Globus pallidus (tissue), 1 donor: ENCODE measurements around the gene TEKT5.

Experiments used
- DNase-seq: peaks from one replicate; pipeline ENCODE4 v3.0.0-alpha.2; 2015; ENCODE audit warnings: low spot score

TEKT5 gene

GRCh38 chr16:10609402-10609774, 85.3 kb downstream of the TEKT5 start:
- no peak for DNase-seq

DNA sequence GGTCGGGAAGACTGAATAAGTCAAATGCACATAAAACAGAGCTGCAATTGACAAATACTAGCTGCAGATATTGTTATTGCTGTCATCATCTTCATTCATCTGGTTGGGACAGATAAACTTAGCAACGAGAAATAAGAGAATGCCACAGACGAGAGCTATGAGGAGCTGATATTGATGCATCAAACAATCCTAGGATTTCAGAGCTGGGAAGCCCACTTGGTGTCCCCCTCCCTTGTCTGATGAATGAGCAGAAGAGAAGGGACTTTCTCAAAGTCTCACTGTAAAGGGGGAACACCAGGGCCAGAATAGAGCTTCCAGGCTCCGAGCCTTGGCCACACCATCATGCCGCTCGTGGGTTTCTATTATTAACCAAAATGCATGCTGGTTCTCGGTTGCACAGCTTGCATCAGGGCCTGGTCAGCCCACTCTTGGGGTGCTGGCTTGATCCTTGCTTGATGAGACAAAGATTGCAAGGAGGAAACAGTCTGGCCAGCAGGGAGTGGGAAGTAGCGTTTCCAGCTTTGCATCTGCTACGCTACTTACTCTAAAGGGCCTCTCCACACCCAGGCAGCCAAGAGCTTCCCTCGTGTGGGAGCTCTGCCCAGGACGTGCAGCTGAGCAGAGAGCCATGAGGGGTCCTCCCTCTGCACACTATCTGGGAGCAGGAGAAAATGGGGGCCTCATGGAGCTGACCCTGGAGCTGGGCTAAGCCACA, 85.9 kb downstream of the TEKT5 start:
- no peak for DNase-seq

DNA sequence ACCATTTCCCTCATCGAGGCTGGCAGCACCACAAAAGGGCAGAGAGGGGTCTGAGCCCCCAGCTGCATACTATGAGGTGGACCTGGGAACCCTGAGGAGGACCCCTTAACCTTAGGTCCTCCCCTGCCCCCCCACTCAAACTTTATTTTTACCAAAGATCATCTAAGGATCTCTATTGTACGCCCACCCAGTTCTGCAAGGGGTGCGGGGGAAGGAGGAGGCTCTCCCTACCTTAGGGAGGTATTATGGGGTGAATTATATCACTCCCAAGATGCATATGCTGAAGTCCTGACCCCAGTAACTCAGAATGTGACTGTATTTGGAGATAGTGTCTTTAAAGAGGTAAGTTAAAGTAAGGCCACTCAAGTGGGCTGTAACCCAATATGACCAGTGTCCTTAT, 87.6 kb downstream of the TEKT5 start:
- no peak for DNase-seq

GRCh38 chr16:10606607-10607006, 88.1 kb downstream of the TEKT5 start:
- no peak for DNase-seq

DNA sequence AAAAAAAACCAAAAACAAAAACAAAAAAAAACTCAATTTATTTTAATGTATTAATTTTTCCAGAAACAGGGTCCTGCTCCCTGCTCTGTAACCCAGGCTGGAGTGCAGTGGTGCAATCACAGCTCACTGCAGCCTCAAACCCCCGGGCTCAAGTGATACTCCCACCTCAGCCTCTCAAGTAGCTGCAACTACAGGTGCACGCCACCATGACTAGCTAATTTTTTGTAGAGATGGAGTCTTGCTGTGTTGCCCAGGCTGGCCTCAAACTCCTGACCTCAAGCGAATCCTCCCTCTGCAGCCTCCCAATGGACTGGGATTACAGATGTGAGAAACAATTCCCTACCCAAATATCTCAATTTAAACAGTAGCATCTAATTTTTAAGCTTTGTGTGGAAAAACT, 89.1 kb downstream of the TEKT5 start:
- no peak for DNase-seq

- DNase-seq: no peak
Measured at GRCh38 chr16:10601444-10602408, 93.0 kb downstream of the TEKT5 start.

GRCh38 chr16:10600782-10601443, 93.8 kb downstream of the TEKT5 start:
- DNase-seq: no peak

DNA sequence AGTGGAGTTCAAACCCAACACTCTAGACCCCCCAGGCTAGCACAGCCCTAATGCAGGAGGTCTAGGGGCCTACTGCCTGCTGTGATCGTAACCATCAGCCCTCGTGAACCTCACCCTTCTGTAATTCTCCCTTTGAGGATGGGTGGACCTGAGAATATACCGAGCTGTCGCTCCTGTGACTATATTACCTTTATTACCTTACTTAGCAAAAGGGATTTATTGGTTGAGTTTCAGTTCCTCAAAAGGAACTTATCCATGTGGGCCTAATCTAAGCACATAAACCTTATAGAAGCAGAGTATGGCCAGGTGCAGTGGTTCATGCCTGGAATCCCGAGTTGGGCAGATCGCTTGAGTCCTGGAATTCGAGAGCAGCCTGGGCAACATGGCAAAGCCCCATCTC, 95.1 kb downstream of the TEKT5 start:
- no peak for DNase-seq

DNA sequence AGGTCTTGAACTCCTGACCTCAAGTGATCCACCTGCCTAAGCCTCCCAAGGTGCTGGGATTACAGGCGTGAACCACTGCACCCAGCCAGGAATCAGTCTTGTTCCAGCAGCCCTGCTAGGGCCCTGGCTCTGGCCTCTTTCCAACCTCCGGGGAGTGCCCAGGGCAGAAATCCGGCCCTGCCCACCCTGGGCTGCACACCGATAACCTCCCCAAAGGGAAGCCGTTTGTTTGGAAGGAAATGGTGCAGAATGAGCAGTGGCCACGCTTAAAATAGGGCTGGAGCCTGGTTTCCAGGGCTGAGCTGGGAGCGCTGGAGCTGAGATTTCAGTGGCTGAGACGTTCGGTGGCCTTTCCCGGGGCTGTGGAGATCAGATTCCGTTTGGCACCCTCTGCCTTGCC, 96.6 kb downstream of the TEKT5 start:
- no peak for DNase-seq

GRCh38 chr16:10597187-10597601, 97.5 kb downstream of the TEKT5 start:
- DNase-seq: no peak

DNA sequence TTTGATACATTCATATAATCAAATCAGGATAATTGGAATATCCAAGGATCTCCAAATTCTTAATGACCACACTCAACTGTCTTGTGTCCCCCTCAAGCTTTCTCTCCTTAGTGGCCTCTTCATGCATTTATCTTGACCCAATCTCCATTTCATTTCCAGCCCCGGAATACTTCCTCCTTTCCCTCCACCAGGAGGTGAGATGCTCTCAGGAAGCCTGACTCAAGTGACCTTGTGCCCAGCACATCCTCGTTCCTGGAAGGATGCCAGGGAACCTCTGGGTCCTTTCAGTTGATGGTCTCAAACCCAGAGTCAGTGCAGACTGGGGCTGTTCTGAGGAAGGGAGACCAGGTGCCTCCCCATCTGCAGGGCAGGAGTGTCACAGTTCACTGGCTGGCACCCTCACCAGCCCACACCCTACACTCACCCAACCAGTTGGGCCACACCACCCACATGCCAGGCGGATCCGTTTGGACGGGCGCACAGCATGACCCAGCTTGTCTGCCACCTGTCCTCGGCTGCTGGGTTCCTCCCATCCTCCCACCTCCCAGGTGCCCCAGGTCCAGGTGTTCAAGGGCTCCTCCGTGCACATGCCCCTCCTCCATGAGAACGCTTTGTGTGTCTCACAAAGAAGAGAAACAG, 100.3 kb downstream of the TEKT5 start:
- no peak for DNase-seq

GRCh38 chr16:10592611-10593010, 102.1 kb downstream of the TEKT5 start:
- DNase-seq: no peak

GRCh38 chr16:10590342-10590741, 104.4 kb downstream of the TEKT5 start:
- no peak for DNase-seq

GRCh38 chr16:10589109-10589508, 105.6 kb downstream of the TEKT5 start:
- no peak for DNase-seq

DNA sequence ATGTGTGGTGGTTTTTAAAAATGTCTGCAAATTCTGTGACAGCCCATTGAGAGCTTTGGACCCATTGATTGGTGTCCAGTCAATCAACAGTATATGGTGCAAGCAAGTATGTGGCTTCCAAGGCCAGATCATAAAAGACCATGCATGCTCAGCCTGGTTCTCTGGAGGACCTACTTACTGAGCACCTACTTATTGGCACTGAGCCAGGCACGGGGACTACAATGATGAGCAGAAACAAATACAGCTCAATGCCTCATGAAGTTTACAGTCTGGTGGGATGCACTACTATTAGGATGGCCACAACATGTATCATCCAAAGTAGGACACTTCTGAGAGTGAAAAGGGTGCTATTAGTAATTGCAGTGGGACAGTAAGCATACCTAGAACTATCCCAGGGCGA, 107.1 kb downstream of the TEKT5 start:
- no peak for DNase-seq

GRCh38 chr16:10584981-10585438, 109.7 kb downstream of the TEKT5 start:
- no peak for DNase-seq

GRCh38 chr16:10583269-10583668, 111.5 kb downstream of the TEKT5 start:
- no peak for DNase-seq

DNA sequence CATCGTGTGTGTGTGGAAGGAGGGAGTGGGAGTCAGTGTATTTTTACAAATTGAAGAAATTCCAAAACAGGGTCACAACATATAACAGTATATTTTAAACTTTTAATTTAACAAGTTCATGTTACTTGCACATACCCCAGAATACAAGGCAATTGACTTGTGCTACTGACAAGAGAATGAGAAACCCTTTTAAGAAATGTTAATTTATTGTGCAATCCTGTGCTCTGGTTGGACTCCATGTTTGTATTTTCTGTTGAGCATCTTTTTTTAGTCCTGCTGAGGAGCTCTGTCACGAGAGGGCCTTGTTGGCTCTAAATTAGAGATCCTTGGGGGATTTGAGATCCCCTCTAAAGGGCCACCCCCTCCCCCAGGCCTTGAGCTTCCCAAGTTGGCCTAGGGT, 113.2 kb downstream of the TEKT5 start:
- no peak for DNase-seq

GRCh38 chr16:10580883-10581247, 113.9 kb downstream of the TEKT5 start:
- no peak for DNase-seq

DNA sequence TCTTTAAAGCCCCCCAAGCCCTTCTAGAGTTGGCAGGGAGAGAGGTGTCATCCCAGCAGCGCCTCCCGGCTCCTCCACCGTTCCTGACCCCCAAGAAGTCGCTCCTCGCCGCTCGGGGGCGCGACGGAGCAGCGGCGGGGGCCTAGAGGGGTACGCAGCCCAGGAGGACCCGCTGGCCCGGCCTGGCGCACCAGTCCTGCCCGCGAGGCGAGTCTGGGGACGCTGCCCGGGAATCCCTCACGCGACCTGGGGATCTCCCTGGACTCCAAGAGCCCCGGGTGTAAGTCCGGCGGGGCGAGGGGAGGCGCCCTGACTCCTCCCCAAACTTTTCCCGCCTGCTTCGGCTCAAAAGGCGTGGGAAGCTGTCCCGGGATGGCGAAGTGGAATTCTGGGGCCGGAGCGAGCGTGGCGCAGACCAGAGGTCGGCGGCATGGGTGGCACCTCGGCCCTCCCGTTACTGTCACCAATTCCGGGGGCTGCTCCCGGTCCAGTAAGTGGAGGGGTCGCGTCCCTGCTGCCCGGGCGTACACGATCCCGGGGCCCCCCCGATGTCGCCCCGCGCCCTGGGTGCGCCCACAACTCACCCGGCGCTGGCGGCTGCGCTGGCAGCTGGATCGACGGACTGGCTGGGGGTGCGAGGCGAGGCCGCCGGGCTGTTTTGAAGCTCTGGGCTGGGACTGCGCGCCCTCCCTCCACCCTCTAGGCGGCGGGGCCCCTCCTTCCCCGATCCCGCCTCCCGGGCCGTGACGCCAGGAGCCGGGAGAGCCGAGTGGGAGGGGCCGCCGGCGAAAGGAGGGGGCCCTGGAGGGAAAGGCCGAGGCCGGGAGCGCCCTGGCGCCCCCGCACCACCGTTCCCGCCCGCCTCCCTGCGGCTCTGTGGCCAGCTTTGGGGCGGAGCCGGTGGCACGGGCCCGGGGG, 114.5 kb downstream of the TEKT5 start, which contains the start of gene EMP2:
TSS of gene EMP2 (minus strand) at position 634 of the 918 bp plus-strand sequence. CDS start 32,981 bp downstream, outside the sequence.
- DNase-seq: peak; percentile 40

DNA sequence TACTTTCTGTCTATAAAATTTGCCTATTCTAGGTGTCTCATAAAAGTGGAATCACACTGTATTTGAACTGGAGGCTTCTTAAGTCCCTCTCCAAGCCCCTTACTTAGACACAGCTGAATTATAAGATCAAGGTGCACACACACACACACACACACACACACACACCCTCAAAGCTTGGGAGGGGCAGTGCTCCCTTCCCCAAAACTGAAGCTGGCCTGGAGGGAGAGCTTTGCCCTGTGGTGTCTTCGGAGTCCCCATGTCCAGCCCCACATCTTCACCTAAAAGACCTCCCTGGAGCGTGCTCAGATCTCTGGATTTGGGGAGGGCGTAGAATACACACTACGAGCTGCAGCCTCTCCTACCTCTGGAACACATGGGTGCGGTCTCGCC, 115.2 kb downstream of the TEKT5 start:
- DNase-seq: no peak
